ENCODE data around the gene ZFHX2. TPM values are rescaled to one million over a fixed set of nuclear protein-coding genes. Genes with fewer than 3 reads are reported as not detected.

The ZFHX2 gene
- polyA plus RNA-seq, 1 donor from 2014 or later: 0.72 TPM

DNA sequence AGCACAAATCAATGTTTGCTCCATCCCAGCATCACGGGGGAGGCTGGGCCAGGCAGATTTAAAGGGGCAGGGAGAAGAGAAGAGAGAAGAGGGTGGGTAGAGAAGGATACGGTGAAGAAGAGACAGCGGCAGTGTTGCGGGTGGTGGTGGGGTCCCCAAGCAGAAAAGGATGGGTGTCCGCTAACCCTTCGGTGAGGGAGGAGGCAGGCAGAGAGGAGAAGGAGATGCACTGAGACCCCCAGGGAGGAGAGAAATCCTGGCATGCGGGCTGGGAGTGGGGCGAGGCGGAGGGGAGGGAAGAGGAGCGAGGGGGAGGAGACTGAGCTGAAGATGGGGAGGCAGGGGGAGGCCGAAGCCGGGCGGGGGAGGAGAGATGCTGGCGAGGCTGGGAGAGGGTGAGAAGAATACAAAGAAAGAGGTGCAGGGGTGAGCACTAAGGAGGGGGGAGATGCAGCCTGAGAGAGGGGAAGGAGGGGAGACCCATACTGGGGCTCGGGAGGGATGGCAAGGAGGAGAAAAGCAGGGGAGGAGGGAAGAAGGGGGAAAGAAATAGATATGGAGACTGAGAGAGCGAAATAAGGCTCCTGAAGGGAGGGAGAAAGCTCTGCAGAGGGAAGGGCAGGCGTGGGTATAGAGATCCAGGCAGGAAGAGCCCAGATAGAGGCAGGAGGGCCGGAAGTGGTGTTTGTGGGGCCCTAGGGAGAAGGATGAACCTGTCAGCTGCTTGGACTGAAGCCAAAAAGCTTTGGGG lies 27.2 kb upstream of the ZFHX2 start, which contains the start of gene JPH4:
Gene JPH4, minus strand, starts transcription at position 231 of the 751 bp plus-strand sequence. CDS start 1,337 bp downstream, outside the sequence.
- TF ChIP-seq MXI1 (conservative IDR thresholded peaks at IDR 0.05; ENCODE audit: poor library complexity, severe bottlenecking) (peak; percentile 40), RAD21 (conservative IDR thresholded peaks at IDR 0.05) (peak; percentile 24), SMC3 (conservative IDR thresholded peaks at IDR 0.05; ENCODE audit: poor library complexity) (peak; percentile 9), TAF1 (IDR thresholded peaks at IDR 0.05; ENCODE audit: low read depth) (peak; percentile 72), EP300 (conservative IDR thresholded peaks at IDR 0.05; ENCODE audit: poor library complexity, severe bottlenecking) (peak; percentile 47), POLR2AphosphoS5 (IDR thresholded peaks at IDR 0.05) (peak; percentile 87), EZH2 (IDR thresholded peaks at IDR 0.05; ENCODE audit: borderline replicate concordance, insufficient read depth, low read length, poor library complexity, severe bottlenecking) (no peak)
- TF ChIP-seq, protein P1, sequence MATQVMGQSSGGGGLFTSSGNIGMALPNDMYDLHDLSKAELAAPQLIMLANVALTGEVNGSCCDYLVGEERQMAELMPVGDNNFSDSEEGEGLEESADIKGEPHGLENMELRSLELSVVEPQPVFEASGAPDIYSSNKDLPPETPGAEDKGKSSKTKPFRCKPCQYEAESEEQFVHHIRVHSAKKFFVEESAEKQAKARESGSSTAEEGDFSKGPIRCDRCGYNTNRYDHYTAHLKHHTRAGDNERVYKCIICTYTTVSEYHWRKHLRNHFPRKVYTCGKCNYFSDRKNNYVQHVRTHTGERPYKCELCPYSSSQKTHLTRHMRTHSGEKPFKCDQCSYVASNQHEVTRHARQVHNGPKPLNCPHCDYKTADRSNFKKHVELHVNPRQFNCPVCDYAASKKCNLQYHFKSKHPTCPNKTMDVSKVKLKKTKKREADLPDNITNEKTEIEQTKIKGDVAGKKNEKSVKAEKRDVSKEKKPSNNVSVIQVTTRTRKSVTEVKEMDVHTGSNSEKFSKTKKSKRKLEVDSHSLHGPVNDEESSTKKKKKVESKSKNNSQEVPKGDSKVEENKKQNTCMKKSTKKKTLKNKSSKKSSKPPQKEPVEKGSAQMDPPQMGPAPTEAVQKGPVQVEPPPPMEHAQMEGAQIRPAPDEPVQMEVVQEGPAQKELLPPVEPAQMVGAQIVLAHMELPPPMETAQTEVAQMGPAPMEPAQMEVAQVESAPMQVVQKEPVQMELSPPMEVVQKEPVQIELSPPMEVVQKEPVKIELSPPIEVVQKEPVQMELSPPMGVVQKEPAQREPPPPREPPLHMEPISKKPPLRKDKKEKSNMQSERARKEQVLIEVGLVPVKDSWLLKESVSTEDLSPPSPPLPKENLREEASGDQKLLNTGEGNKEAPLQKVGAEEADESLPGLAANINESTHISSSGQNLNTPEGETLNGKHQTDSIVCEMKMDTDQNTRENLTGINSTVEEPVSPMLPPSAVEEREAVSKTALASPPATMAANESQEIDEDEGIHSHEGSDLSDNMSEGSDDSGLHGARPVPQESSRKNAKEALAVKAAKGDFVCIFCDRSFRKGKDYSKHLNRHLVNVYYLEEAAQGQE (IDR thresholded peaks at IDR 0.05; ENCODE audit: borderline replicate concordance): peak; percentile 56
- TF ChIP-seq, protein P2, sequence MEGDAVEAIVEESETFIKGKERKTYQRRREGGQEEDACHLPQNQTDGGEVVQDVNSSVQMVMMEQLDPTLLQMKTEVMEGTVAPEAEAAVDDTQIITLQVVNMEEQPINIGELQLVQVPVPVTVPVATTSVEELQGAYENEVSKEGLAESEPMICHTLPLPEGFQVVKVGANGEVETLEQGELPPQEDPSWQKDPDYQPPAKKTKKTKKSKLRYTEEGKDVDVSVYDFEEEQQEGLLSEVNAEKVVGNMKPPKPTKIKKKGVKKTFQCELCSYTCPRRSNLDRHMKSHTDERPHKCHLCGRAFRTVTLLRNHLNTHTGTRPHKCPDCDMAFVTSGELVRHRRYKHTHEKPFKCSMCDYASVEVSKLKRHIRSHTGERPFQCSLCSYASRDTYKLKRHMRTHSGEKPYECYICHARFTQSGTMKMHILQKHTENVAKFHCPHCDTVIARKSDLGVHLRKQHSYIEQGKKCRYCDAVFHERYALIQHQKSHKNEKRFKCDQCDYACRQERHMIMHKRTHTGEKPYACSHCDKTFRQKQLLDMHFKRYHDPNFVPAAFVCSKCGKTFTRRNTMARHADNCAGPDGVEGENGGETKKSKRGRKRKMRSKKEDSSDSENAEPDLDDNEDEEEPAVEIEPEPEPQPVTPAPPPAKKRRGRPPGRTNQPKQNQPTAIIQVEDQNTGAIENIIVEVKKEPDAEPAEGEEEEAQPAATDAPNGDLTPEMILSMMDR (IDR thresholded peaks at IDR 0.05; ENCODE audit: poor library complexity, severe bottlenecking): peak; percentile 5
- Histone ChIP-seq H3K9me3 (ENCODE audit: low read length) (no peaks in the 10 kb centered on the region), H3K9ac (ENCODE audit: low read length) (peak within 1 kb of the TSS; percentile 95), H3K9me2 (ENCODE audit: insufficient read depth, low read length) (no peaks in the 10 kb centered on the region), H3F3A (ENCODE audit: insufficient read depth, low read length, poor library complexity, severe bottlenecking) (no peaks in the 10 kb centered on the region), H3K4me3 (ENCODE audit: low read length) (peak within 1 kb of the TSS; percentile 96), H3K27ac (ENCODE audit: low read length) (peak within 1 kb of the TSS; percentile 97), H3K79me2 (replicated peaks; ENCODE audit: insufficient read depth, low read length) (peaks cover 33% of the 10 kb centered on the region), H2AFZ (ENCODE audit: low read depth, low read length) (peak within 1 kb of the TSS; percentile 92), H3K27me3 (ENCODE audit: insufficient read depth, low read depth, low read length) (no peaks in the 10 kb centered on the region), H3K36me3 (ENCODE audit: insufficient read depth, low read length) (no peaks in the 10 kb centered on the region), H4K20me1 (ENCODE audit: insufficient read depth) (peaks cover 7% of the 10 kb centered on the region), H3K4me2 (ENCODE audit: low read length) (peak within 1 kb of the TSS; percentile 90)

DNA sequence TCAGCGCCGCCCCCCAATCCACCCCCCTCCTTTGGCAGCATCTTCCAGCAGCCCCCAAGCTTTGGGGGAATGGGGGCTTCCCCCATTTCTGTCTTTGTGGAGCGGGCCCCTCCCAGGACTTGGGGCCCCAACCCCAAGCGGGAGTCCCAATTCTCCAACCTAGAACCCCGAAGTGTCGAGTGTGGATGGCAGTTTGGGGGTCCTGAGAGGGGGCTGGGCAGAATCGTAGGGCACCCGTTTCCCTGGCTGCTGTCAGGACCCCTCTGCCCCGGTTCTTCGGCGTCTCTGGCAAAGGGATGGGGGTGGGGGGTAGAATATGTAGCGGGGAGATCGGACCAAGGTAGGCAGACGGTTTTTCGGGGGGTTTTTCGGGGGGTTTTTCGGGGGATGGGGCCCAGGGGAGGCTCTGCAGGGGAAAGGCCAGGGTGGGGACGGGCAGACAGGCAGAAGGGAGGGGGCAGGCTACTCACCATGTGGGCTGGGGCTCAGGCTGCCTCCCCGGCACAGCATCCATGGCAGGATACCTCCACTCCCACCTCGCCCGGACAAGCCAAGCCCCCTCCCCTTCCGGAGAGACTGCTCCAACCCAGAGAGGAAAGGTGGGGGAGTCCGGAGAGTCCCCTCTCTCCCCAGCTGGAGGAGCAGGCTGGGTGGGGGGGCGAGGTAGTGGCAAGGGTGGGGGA lies 26.3 kb upstream of the ZFHX2 start:
- Histone ChIP-seq H3K79me2 (replicated peaks; ENCODE audit: insufficient read depth, low read length) (peaks cover 33% of the 10 kb centered on the region), H3K4me3 (ENCODE audit: low read length) (peak overlapping the region; percentile 96), H3K9me3 (ENCODE audit: low read length) (no peaks in the 10 kb centered on the region), H3K27ac (ENCODE audit: low read length) (peak overlapping the region; percentile 97), H3K9me2 (ENCODE audit: insufficient read depth, low read length) (no peaks in the 10 kb centered on the region), H3K36me3 (ENCODE audit: insufficient read depth, low read length) (no peaks in the 10 kb centered on the region), H3K4me2 (ENCODE audit: low read length) (peak overlapping the region; percentile 90), H2AFZ (ENCODE audit: low read depth, low read length) (peak overlapping the region; percentile 41), H3F3A (ENCODE audit: insufficient read depth, low read length, poor library complexity, severe bottlenecking) (no peaks in the 10 kb centered on the region), H3K27me3 (ENCODE audit: insufficient read depth, low read depth, low read length) (no peaks in the 10 kb centered on the region), H3K9ac (ENCODE audit: low read length) (peak overlapping the region; percentile 95), H4K20me1 (ENCODE audit: insufficient read depth) (peaks cover 7% of the 10 kb centered on the region)
- TF ChIP-seq POLR2AphosphoS5 (IDR thresholded peaks at IDR 0.05) (peak; percentile 64), SMC3 (conservative IDR thresholded peaks at IDR 0.05; ENCODE audit: poor library complexity) (no peak)
